HG03066 (cell line): Measurements from ENCODE around the gene KCTD1.

Source experiments
- ATAC-seq: cut with Tn5 transposase; IDR thresholded peaks from one replicate; pipeline ENCODE4 v1.9.1; 2021; ENCODE audit warnings: low read depth; ENCODE audit not compliant: unreplicated experiment

Gene KCTD1

DNA sequence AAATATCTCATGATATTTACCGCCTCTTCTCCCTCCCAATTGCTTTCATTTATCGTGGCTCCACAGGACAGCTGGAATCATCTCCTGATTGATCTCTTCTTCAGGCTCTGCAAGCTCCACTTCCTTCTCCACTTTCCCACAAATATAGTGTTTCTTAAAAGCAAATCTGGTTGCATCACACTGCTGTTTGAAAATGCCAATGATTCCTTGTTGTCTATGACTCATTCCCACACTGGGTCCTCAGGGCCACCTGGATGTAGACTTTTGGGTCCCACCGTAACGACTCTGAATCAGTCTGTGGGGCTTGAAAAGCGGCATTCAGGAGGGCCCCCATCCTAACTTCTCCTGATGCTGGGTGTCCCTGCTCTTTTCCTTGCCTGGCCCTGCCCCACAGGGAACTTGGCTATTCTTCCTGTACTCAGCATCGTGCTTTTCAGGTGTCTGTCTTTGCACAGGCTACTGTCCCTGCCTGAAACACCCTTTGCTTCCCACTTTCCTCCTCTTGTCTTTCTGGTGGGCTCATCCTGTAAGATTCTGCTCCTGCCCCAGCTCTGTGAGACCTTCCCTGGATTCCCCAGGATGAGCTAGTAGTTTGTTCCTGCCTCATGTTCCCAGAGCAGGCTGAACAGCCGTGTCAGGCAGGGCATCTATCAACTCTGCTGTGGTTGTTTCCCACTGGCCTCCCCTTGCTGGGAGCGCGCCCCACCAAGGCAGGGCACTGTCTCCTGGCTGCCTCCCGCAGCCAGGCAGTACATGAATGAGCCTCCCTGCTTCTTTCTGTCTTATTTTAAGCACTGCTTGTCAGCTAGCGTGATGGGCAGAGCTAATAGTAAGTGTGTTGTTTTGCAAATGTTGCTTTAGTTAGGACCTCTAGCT lies 111.9 kb downstream of the KCTD1 start:
- ATAC-seq: no peak

DNA sequence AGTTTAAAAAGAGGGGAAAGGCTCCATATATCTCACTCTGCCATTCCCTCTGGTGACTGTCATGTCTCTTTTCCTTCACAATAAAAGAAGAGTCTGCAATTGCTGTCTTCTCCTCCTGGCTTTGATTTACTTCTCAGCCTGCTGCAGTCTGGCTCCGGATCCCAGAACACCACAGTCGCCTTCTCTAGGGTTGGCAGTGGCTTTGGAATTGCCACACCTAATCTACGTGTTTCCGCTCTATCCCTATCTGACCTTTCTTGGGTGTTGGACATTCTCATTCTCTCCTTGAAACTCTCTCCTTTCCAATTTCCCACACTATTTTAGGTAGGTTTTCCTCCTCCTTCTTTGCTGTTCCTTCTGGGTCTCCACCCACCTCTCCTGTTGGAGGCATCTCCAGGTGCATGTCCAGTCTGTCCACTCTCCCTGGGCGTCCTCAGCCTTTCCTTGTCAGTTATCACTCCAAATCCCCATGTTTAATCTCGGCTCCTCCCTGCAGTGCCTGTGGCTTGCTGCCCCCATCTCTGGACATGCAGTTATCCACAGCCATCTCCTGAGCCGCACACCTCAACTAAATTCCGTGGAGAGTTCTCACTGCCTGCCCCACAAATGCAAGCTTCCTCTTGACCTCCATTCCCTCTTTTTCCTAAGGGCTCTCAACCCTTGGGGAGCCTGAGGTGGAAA lies 112.8 kb downstream of the KCTD1 start:
- ATAC-seq: no peak

DNA sequence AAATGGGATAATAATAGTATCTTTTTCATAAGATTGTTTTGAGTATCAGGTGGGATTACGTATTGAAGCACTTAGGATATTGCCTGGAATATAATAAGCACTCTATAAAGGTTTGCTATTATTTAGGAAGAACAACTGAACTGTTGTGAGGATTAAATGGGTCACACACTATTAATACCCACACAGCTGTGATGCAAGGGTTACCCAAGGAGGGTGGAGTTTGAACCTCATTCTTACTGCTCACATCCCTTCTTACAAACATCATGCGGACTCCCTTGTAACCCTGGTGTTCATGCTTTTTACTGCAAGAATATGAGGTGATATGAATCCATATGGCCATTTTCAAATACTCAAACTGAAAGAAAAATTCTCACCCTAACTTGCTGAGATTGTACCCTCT lies 113.5 kb downstream of the KCTD1 start:
- no peak for ATAC-seq

DNA sequence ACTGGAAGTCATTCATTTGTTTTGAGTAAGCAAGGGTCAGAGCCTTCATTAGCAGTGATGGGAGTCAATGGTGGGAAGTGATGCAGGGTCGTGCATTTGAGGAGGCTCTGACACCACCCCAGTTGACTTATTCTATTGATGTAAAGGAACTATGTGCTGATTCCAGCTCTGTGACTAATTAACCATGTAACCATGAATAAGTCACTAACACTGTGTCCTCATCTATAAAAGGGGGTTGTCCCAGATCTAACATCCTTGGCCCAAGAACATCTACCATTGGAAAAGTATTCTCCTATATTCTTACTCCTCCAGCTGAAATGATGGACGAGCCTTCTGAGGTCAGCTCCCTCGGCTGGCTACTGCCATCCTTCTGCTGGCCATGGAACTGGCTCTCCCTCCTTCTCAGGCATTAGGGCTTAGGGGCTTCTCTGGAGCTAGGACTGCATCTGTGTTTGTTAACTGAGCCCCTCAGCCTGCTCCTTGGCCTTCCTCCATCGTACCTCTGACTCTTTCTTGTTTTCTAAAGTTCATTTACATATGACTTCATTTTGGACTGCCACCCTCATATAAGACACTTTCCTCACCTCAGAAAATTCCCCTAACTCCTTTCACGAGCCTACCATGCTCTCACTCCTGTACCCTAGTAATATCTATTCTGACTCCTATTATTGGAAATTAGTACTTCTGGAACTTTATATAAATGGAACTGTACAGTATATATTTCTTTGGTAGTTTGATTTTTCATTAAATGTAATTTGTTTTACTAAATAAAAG lies 115.5 kb downstream of the KCTD1 start:
- ATAC-seq: no peak

DNA sequence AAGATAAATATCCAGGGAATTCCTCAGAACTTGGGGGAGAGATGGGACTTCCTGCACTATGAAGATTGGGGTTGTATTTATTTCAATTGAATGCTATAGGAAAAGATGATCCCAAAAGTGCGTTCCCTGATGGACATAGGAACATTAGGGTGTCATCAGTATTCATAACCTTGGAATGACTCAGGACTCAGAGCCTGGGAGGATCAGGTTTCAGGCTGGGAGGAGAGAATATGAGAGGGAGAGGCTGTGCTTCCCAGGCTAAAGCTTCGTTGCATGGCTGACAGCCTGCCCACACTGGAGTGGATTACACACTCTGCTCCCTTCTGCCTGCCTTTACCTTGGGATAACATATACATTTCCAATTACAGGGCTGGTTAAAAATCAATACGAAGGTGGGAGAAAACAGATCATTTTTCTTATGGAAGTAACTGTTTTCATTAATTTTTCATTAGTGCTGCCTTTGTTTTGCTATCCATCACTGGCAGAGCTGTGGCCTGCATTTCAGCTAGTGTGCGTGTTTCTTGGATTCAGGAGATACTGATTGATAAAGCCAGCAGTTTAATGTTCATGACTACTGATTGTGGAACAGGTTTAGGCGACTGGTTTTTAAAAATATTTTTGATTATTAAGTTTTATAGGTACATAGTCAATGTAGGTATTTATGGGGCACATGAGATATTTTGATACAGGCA lies 118.7 kb downstream of the KCTD1 start:
- no peak for ATAC-seq

DNA sequence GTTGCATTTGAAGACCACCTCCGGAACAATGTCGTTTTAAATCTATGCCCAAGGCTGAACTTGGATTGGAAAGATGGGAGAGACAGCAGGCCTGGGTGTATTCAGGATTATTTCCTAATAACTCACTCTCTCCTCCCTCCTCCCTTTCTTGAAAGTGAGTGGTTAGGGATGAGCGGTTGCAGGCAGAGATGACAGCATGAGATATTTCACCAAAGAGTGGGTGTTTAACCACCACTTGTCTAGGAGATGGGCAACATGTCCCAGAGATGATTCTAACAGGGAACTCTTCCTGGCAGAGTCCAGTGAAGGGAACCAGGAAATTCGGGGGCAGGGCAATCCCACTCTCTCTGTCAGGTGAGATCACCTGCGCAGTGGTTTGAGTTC lies 123.2 kb downstream of the KCTD1 start:
- ATAC-seq: no peak

DNA sequence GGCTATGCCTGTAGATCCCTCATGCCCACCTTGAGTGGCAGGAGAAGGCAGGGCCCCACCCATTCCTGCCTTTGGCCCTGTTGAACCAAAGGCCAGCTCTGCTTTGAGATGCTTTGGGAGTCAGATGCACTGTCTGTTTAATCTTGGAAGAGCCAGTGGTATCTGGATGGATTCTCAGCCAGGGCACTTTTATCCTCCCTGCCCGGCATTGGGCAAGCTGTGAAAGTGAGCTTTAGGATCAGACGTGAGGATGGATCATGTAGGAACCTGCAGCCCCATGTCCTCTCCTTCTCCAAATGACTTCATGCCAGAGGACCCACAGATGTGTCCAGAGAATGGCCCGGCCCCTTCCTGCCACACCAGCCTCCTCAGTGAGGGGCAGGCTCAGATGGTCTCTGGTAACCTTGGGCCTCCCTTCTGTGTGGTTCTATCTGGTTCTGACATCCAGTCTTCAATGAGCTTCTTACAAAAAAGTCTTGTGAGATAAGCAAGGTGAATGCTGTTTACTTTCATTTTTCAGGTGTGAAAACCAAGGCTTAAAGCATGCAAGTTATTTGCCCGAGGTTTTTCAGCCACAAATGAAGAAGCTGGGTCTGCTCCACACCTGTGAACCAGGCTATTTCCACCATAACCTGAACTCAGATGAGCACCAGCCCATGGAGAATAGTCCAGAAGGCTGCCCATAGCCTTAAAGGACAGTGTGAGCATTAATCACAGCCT lies 123.8 kb downstream of the KCTD1 start:
- no peak for ATAC-seq

DNA sequence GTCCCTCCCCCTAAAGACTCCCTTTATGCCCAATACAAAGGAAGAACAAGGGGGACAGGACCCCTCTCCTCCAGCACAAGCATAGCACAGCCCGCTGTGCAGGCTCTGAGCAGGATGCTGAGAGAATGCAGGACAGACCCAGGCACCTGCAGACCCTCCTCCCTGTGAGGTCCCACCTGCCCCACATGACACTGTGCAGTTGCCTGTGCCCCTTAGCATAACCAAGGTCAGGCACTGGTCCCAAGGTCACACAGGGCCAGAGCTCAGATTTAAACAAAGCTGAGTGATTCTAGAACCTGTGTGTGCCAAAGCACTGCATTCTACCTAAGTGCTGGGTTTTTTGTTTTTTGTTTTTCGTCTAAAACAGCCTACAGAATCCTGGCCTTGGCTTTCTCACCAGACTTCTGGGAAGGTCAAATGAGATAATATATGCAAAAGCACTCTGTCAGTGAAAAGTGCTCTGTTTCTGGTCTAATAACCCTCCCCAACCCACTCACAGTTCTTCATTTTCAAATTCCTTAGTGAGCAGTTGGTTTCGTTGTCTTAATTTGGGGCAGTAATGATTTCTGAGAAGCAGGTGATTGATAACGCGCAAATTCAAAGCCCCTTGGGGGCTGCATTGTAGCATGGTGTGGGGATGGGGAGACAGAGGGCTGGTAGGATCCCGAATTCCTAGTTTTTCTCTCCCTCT lies 125.7 kb downstream of the KCTD1 start:
- ATAC-seq: peak; percentile 89

DNA sequence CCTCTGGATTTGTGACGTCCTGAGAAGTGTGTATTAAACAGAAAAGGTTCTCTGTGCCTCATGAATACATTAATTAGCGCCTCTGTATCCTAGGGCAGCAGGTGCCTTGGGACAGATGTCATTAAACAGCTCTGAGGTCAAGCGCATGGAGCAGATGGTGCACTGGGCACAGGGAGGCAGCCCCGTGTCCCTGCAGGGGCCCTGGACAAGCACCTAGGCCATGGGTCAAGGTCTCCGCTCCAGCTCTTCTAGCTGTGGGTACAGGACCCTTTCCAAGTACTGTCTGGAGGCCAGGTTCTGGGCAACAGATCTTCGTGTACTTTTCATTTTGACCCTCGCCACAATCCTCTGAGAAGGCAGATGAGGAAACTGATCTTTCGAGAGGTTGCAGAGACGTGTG lies 126.4 kb downstream of the KCTD1 start:
- no peak for ATAC-seq

DNA sequence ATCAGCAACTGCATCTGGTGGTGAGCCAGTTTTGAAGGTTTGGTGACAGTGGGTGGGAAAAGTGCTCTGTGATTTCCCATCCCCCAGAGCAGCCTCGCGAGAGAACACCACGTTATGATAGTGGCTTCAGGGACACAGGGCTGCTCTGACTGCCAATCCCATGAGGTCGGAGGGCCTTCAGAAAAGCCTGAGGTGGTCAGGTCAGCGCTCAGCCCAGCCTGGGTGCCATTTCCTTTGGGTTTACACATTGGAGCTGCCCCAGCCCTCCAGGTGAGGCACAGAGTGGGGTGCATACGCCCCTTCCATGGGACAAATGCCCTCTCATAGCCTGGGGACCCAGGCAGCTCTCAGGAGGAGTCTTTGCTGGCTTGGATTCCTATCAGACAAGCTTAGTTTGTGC lies 126.8 kb downstream of the KCTD1 start:
- no peak for ATAC-seq

DNA sequence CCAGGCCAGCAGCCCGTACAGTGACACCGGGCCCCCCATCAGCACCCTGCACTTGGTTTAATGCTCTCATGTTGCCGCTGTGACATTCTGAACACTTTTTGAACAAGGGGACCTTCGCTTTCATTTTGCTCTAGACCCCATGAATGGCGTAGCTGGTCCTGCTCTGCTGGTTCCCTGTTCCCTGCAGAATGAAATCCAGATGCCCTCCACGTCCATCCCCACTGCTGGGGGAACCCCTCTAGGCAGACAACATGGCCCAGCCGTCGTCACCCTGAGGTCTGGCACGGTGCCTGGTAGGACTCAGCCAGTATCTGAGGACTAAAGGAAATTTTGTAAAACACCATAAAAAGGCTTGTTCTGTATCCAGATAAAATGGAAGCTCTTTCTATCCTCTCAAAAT lies 128.6 kb downstream of the KCTD1 start:
- ATAC-seq: no peak

DNA sequence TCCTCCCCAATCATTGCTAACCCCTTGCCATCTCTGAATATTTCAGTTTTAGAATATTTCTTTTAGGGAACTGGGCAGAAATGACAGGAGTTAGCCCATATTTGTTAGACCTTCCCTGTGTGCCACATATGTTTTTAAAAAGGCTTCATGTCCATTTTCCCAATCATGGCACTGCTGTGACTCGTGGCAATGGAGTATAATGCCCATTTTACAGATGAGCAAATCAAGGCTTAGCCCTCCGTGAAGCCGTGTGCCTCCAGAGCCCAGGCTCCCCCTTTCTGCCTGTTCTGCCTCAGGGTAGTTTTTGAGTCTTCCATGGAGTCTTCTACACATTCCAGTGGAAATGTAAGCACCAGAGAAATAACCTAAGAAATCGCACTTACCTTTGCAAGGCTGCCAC lies 130.1 kb downstream of the KCTD1 start:
- no peak for ATAC-seq

DNA sequence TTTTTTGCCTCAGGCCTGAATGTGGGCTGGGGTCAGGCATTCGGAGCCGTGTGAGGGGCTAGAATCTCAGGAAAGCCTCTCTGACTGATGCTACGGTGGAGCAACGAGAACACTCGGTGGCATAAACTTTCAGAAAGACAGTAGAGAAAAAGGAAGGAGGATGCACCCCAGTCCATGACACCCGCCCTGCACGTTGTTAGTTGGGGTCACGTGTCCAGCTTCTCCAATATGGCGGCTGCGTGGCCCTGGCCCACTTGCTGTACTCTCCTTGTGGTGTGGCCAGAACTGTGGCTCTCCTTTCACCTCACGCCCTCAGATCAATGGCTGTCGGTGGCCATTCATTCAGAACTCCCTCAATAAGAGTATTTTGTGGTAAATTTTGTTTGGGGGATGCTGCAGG lies 131.2 kb downstream of the KCTD1 start:
- no peak for ATAC-seq

DNA sequence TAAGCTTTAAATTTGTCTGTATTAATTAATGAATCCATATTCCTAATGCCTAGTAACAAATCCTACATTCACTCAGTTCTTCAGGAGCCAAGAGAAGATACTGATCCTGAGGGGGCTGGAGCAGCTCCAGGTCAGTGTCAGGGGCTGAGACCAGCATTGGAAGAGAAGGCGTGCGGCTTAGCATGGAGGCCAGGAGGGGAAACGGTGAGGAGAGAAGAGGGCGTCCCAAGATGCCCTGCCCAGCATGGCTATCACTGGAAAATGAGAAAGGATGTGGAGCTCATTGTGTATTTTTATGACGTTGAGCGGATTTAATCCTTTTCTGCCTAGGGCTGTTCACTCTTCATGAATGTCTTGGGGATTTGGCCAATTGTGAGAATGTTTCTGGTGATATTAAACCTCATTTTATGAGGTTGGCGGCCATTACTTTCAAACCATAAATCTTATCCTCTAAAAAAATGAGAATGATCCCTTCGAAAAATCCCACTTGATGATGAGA lies 131.7 kb downstream of the KCTD1 start:
- no peak for ATAC-seq

DNA sequence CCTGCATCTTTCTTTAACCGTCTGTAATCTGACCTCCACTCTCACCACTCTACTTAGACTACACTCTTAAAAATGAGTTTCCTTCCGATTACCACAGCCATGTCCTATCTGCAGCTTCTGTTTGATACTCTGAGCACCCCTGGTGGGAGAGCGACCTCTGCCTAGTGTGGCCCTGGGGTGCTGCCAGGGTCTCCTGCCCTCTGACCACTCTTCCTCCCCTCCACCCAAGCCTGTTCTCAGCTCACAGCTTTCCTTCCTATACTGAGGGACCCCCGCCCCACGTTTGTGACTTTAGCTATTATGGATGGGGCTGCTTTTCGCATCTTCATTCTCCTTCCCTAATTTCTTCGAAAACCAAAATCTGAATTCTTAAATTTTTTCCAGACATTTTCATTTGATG lies 132.7 kb downstream of the KCTD1 start:
- ATAC-seq: no peak

DNA sequence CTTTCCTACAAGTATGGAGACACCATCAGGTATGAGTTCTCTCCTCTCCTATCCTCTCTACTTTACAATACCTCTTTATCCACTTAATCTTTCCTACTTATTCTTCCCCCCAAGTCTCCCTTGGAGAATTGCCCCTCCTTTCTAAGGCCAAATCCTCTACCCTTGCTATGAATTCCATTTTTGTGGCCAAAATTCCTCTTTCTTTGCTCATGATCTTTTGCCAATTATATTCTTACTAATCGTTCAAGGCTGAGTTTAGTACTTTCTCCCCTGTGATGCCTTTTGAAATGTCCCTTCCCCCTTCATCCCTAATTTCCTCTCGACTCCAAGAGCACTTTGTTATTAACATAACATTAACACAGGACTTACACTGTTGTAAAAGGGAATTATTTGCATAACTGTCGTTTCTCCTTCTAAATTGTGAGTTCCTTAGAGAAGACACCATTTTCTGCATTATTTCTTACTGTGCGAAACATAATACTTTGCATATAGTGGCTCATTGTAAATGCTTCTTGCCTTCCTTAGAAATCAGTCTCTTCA lies 133.4 kb downstream of the KCTD1 start:
- no peak for ATAC-seq

DNA sequence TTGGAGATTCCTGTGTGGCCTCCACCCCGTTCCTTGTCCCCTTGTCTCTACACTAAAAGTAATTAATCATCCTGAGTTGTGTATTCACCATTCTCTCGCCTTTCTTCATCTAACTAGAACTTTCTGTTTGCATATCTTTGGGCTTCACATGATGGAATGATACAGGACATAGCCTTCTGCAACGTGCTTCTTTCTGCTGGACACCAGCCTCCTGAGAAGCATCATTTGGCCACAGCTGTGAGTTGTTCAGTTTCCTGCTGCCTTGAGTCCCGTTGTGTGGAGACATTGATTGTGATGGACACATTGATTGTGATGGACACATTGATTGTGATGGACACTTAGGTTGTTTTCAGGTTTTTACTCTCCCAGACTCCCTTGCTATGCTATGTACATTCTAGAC lies 139.3 kb downstream of the KCTD1 start:
- ATAC-seq: no peak

DNA sequence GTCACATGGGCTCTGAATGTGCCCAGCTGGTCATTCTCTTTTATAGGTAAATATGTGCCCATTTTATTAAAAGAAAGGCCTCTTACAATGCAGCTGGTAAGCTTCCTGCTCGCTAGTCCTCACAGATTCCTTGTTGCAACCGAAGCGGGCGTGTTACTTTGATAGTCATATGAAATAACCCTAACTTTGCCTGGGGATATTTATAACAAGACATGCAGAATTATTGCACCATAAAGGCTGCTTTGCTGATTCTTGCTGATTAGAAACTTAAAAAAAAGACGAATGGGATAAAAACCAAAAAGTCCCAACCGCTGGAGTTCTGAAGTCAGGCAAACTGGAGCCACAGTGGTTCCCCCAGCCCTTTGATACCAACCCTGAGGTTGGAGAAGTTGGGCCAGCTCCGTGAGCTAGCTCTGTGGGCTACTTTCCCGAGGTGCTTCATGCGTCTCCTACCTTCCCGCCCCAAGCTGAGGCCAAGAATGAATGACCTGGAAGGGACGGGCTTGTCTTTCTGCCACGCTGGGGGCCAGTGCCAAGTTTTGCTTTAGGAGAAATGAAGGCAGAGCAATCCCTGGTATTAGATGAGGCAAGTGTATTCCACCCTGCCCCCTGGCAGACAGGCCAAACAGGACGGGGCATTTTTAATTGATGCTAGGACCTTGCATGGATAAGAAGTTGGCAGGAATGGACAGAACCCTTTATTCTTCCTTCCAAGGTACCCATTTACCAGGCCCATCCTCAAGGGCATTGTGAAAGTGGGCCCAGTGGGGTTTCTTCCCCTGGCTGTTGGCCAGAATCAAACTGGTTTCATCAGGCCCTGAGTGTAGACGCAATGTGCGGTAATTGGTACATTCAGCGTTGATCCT lies 140.4 kb downstream of the KCTD1 start:
- ATAC-seq: no peak
